Transverse colon (tissue), 4 donors: ENCODE results near the gene PAQR9. TPM values are rescaled to one million over a fixed set of nuclear protein-coding genes. Genes with fewer than 3 reads are reported as not detected.

ENCODE experiments used
- DNase-seq: peaks from one replicate; pipeline ENCODE4 v3.0.0-alpha.2; 2019
- H3K27ac ChIP-seq, 4 donors: fragments of 200-600 bp; sonication (generic); 2 replicates each; pipeline ENCODE4 v1.5.1; 2016 to 2018; ENCODE audit warnings: inconsistent platforms in 4 of 4
- H3K27me3 ChIP-seq: fragments of 200-600 bp; sonication (generic); 2 replicates; pipeline ENCODE4 v1.5.1; 2017; ENCODE audit warnings: inconsistent platforms
- H3K36me3 ChIP-seq, 4 donors: fragments of 200-600 bp; sonication (generic); 2 replicates each; pipeline ENCODE4 v1.5.1; 2017 to 2019; ENCODE audit warnings: inconsistent platforms in 4 of 4
- H3K4me1 ChIP-seq, 4 donors: fragments of 200-600 bp; sonication (generic); 2 replicates each; pipeline ENCODE4 v1.5.1; 2017 to 2020; ENCODE audit warnings: inconsistent platforms in 4 of 4
- H3K4me3 ChIP-seq, 4 donors: fragments of 200-600 bp; sonication (generic); 1 replicate in 1 of 4; 2 replicates in 3 of 4; pipeline versions ENCODE4 v1.5.1 to v1.6.1; 2017 to 2019; ENCODE audit warnings: inconsistent platforms in 4 of 4
- H3K9me3 ChIP-seq, 2 donors: fragments of 200-600 bp; sonication (generic); 2 replicates each; pipeline ENCODE4 v1.5.1; 2017 to 2019; ENCODE audit warnings: inconsistent platforms in 2 of 2
- EP300 ChIP-seq: sonication (generic); formaldehyde crosslinking; IDR thresholded peaks from one replicate; pipeline ENCODE4 v1.6.1; 2017; ENCODE audit warnings: antibody characterized with exemption, low read depth
- POLR2A ChIP-seq: fragments of 450-650 bp; IDR thresholded peaks from one replicate; pipeline ENCODE4 v1.6.1; 2016; ENCODE audit warnings: antibody characterized with exemption, mild to moderate bottlenecking, moderate library complexity
- POLR2AphosphoS5 ChIP-seq, 3 donors: sonication (generic); formaldehyde crosslinking; IDR thresholded peaks; one replicate each; pipeline ENCODE4 v1.6.1; 2016; ENCODE audit warnings: antibody characterized with exemption in 3 of 3
- WGBS, 2 donors: methylation state at CpG; one replicate each; pipeline ENCODE4 v1.1.5; 2018; ENCODE audit warnings: low coverage in 1 of 2; 5-methylcytosine and 5-hydroxymethylcytosine counted together
- in situ Hi-C, 4 donors: fragments of 200-750 bp; cut with MboI; loops; one replicate each; pipeline versions ENCODE4 v1.15.0 to v1.15.1; 2017; ENCODE audit warnings: low sequenced_read_pairs in 3 of 4, low pct_ligation_motif_present in 1 of 4, low pct_unique_long_range_greater_than_20kb in 1 of 4
- intact Hi-C: fragments of 100-400 bp; cut with DNase I; formaldehyde crosslinking; loops from one replicate; pipeline ENCODE4 v1.15.1; 2023; ENCODE audit warnings: low total_unique reads
- total RNA-seq, 4 donors: library from RNA; depleted of rRNA; stranded (reverse); fragments of >200 nt; gene quantifications; one replicate each; pipeline ENCODE4 v1.1.0, GENCODE V29; 2016
- TF ChIP-seq, protein P1 (sequence below), 5 experiments: fragments of 200-600 bp in 3 of 5; fragments of 450-650 bp in 2 of 5; sonication (generic) in 3 of 5; IDR thresholded peaks; 1 replicate in 2 of 5; 2 replicates in 3 of 5; pipeline ENCODE4 v1.5.1; 2016 to 2017; ENCODE audit warnings: antibody characterized with exemption in 5 of 5, inconsistent platforms in 3 of 5, mild to moderate bottlenecking in 2 of 5, moderate library complexity in 1 of 5

PAQR9 gene
- total RNA-seq, 4 donors from 2014 or later, result not detected

DNA sequence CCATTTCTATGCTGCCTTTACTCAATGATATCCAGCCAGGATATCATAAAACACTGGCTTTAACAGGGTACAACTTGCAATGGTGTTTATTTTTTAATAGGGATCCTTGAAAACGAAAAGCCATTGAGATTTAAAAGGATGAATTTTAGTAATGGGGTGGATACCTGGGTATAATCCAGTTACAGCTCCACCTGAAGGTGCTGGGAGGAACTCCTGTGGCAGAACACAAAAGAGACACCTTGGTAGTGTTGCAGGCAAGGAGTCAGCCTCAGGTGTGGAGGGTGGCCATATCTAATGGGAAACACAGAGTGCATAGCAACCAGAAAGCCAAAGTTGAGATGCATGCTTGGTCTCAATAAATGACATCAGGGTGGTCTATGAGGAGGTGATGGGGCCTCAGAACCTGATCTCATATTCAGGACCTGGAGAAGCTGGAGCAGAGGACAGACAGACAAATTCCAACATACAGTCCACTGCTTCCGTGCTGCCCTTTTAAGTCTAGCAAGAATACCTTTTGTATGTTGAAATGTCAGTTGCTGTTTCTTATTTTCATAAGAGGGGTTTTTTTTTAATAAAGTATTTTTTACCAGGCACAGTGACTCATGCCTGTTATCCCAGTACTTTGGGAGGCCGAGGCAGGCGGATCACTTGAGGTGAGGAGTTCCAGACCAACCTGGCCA, 12.0 kb upstream of the PAQR9 start:
- peaks cover 21% of the 10 kb centered on the region for H3K27me3 ChIP-seq
- no peak overlapping the region for H3K27ac ChIP-seq
- 90% methylated on average over 4 of the region's 4 CpGs; no CpG with 5 or more reads in 1 of the 2 donors for WGBS, 2 donors
- H3K9me3 ChIP-seq, result no peaks in the 10 kb centered on the region
- TF ChIP-seq, protein P1, sequence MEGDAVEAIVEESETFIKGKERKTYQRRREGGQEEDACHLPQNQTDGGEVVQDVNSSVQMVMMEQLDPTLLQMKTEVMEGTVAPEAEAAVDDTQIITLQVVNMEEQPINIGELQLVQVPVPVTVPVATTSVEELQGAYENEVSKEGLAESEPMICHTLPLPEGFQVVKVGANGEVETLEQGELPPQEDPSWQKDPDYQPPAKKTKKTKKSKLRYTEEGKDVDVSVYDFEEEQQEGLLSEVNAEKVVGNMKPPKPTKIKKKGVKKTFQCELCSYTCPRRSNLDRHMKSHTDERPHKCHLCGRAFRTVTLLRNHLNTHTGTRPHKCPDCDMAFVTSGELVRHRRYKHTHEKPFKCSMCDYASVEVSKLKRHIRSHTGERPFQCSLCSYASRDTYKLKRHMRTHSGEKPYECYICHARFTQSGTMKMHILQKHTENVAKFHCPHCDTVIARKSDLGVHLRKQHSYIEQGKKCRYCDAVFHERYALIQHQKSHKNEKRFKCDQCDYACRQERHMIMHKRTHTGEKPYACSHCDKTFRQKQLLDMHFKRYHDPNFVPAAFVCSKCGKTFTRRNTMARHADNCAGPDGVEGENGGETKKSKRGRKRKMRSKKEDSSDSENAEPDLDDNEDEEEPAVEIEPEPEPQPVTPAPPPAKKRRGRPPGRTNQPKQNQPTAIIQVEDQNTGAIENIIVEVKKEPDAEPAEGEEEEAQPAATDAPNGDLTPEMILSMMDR (IDR thresholded peaks at IDR 0.05), result no peak
- TF ChIP-seq POLR2AphosphoS5 (IDR thresholded peaks at IDR 0.05), result no peak
- no peak for TF ChIP-seq POLR2A
- TF ChIP-seq EP300, result no peak
- no peak overlapping the region for H3K4me3 ChIP-seq
- H3K36me3 ChIP-seq, result no peaks in the 10 kb centered on the region
- in situ Hi-C loops, result loop anchor here in 2 of 4 donors (25.0 kb wide), 2 partner anchors 138 to 388 kb away; partner anchors contain the start of genes ATR (in 1 of the 2) and PLS1 (in 1 of the 2)
- intact Hi-C loops, result no loop called here
- H3K4me1 ChIP-seq, result no peaks in the 10 kb centered on the region
- DNase-seq, result no peak

DNA sequence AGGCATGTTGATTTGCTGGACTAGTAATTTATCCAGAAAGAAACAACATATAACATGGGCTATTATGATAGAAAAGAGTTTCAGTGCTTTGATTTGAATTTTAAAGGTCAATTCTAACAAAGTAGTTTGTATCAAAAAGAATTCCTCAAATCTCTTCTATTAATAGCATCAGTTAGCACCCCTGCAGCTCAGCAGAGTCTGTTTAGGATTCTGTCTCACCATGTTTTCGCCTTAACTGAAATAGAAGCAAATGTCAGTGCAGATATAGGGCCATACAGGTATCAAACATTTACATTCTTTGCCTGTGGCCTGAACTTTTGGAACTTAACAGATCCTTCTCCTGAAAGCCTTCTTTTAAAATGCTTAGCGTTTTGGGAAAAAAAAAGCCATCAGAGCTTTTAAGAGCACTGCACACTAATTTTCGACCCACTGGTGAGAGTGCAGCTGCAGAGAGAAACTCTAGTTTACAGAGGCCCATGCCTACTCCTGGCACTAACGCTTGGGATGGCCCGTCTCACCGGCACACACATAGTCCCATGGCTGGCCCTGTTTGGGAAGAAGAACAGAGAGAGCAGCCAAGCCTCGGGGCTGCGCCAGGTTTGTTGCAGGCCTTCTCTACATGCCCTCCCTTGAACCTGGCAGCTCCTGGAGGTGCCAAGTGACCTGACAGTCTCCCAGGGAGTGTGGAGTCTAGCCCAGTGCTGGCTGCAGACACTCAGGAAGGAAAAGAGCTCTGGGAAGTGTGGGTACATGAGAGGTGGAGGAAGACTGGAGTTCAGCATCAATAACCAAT, 9.9 kb upstream of the PAQR9 start:
- H3K36me3 ChIP-seq, result no peaks in the 10 kb centered on the region
- 89 to 91% methylated on average over 4 to 8 of the region's 8 CpGs for WGBS, 2 donors
- no peaks in the 10 kb centered on the region for H3K9me3 ChIP-seq
- no peak overlapping the region for H3K27ac ChIP-seq
- TF ChIP-seq POLR2A (no peak), EP300 (no peak), POLR2AphosphoS5 (IDR thresholded peaks at IDR 0.05) (no peak)
- TF ChIP-seq, protein P1 (IDR thresholded peaks at IDR 0.05), result no peak
- intact Hi-C loops, result no loop called here
- in situ Hi-C loops, result no loop called here
- H3K4me1 ChIP-seq, result no peaks in the 10 kb centered on the region
- no peak for DNase-seq
- H3K27me3 ChIP-seq, result peaks cover 21% of the 10 kb centered on the region
- no peak overlapping the region for H3K4me3 ChIP-seq

DNA sequence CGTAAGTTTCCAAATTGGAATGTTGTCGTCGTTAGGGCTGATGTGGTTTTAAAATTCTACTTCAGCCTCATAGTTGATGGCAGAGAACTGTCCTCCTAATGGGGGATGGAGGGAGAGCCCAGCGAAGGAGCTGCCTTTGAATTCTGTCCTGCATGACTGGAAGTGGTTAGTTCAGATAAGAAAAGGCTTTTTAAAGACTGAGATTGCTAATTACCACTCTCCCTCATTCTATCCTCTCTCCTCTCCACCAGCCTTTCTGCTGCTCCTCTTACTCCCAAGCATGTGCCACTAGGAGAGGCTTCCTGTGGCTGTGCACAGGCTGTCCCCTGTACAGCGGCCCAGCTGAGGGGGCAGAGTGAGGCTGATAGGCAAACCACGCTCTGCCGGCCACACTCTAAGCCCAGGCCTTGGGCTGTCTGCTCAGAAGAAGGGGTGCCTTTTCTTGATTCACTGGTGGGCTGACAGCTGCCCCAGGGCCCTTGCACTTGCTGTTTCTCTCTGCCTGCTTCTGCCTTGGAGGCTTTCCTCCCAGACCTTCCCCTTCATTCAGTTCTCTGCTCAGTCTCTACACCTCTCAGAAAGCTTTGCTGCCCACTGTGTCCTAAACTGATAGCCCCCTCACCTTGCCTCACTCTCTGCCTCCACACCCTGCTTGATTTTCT, 8.7 kb upstream of the PAQR9 start:
- TF ChIP-seq EP300, result no peak
- WGBS, 2 donors, result 81 to 84% methylated on average over 4 to 7 of the region's 7 CpGs
- intact Hi-C loops, result no loop called here
- Histone ChIP-seq H3K27ac (no peak overlapping the region), H3K36me3 (no peaks in the 10 kb centered on the region), H3K4me1 (no peaks in the 10 kb centered on the region), H3K9me3 (no peaks in the 10 kb centered on the region), H3K4me3 (no peak overlapping the region), H3K27me3 (peaks cover 16% of the 10 kb centered on the region)
- no peak for DNase-seq
- in situ Hi-C loops, result no loop called here

DNA sequence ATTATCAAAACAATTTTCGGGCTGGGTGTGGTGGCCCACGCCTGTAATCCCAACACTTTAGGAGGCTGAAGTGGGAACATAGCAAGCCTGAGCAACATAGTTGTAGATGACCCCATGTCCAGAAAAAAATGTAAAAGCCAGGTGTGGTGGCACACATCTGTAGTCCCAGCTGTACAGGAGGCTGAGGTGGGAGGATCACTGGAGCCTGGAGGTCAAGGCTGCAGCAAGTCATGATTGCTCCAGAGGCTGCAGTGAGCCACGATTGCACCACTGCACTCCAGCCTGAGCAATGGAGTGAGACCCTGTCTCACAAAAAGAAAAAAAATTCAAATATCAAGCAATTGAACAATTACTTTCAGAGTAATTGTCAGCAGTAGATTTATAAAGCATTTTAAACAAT, 8.0 kb upstream of the PAQR9 start:
- Histone ChIP-seq H3K9me3 (no peaks in the 10 kb centered on the region), H3K36me3 (no peaks in the 10 kb centered on the region), H3K27ac (no peak overlapping the region), H3K27me3 (peaks cover 21% of the 10 kb centered on the region), H3K4me3 (no peak overlapping the region), H3K4me1 (no peaks in the 10 kb centered on the region)
- intact Hi-C loops (no loop called here), in situ Hi-C loops (no loop called here)
- no peak for DNase-seq
- WGBS, 2 donors, result 81 to 92% methylated on average over 2 to 3 of the region's 3 CpGs
- TF ChIP-seq POLR2AphosphoS5 (IDR thresholded peaks at IDR 0.05), result no peak
- TF ChIP-seq POLR2A, result no peak
- TF ChIP-seq, protein P1 (IDR thresholded peaks at IDR 0.05), result no peak
- no peak for TF ChIP-seq EP300
